NCI-H2196 (cell line): ENCODE results near the gene CRYBG2.
"Not testable (repeated sequence)": the region's sequence is repeated elsewhere in the genome, so short reads cannot be mapped to it uniquely, and the experiment has no call there.

Experiments
- DNase-seq: peaks from one replicate; lab custom pipeline; 2025; ENCODE audit not compliant: unreplicated experiment; lab: John Stamatoyannopoulos, UW

The CRYBG2 gene

GRCh38 chr1:26350701-26351589, 3.0 kb downstream of the CRYBG2 start:
- DNase-seq: no peak

DNA sequence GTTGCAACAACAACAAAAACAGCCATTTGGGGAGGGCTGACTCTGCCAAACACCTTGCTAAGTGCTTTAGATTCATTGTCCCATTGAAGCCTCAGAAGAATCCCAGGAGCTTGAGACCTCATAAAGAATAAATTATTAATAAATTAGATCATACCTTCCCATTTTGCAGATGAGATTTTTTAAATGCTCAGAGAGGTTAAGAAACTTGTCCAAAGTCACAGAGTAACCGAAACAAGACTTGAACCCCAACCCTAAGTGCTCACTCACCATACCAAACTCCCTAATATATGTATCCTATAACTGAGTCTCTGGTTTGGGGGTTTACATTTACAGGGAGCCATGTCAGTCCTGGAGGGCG, 3.6 kb downstream of the CRYBG2 start:
- DNase-seq: no peak

GRCh38 chr1:26349877-26350244, 4.1 kb downstream of the CRYBG2 start:
- DNase-seq: no peak

DNA sequence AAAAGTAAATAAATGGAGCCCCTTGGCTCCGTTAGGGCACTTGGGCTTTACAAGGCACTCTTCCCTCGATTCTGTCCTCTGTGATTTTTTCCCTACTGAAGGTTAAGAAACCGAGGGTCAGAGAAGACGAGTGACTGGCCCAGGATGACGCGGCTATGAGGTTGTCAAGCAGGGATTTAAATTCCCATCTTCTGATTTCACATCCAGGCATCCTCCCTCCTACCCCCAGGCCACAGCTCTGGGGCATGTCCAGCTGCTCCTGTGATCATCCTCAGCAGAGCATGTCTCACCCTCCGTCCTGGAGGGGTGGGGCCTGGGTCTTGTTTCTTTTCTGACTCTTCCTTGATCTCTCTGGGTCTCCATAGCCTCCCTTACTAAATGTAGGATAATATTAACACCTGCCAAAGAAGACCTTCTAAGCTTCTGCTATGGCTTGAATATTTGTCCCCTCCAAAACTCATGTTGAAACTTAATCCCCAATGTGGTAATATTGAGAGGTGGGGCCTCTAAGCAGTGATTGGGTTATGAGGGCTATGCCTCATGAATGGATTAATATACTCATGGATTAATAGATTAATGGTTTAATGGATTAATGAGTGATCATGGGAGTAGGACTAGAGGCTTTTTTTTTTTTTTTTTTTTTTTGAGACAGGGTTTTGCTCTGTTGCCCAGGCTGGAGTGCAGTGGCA, 4.6 kb downstream of the CRYBG2 start:
- no peak for DNase-seq

DNA sequence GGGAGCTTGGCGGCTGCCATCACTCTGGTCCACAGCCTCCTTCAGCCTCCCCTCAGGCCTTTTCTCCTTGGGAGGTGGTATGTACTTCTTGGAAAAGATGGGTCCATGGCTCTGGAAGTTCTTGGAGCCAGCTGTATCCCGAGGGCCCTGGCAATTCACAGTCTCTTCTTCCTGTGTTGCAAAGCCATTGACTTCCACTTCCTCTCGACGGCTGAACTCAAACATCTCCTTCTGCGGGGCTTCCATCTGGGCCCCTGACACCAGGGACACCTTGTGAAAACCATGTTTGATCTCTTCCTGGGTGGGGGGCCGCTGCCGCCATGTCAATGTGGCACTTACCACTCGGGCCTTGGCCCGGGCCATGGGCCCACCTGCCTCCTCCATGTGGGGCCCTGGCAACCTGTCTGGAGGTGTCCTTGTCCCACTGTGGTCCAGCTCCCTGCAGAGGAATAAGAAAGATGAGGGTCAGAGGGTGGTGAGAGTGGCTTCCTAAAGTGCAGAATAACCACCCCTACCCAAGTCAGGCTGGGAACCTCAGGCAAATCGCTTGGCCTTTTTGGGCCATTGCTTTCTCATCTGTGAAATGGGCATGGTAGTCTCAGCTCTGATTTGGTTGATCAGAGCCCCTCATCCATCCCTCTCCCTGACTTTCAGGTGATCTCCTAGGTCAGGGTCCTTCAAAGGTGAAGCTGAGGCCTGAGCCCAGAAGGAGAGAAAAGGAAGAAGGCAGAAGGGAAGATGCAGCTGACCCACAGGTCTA, 7.5 kb downstream of the CRYBG2 start:
- no peak for DNase-seq

DNA sequence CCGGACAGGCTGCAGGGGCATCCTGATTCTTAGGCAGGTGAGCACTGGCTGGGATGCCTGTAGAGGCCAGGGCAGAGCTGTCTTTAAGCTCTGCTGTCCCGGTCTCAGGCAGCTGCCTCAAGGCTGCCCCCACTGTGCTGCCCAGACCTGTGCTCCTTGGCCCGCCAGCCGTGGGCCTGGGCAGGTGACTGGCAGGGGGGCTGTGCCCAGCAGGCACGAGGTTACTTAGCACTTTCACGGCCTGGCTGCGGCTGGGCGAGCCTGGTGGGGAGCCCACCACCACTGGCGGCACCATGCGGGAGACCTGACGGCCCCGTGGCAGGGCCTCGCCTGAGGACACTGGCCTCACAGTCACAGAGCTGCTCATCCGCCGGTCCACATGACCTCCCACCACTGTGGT, 8.2 kb downstream of the CRYBG2 start:
- DNase-seq: no peak

DNA sequence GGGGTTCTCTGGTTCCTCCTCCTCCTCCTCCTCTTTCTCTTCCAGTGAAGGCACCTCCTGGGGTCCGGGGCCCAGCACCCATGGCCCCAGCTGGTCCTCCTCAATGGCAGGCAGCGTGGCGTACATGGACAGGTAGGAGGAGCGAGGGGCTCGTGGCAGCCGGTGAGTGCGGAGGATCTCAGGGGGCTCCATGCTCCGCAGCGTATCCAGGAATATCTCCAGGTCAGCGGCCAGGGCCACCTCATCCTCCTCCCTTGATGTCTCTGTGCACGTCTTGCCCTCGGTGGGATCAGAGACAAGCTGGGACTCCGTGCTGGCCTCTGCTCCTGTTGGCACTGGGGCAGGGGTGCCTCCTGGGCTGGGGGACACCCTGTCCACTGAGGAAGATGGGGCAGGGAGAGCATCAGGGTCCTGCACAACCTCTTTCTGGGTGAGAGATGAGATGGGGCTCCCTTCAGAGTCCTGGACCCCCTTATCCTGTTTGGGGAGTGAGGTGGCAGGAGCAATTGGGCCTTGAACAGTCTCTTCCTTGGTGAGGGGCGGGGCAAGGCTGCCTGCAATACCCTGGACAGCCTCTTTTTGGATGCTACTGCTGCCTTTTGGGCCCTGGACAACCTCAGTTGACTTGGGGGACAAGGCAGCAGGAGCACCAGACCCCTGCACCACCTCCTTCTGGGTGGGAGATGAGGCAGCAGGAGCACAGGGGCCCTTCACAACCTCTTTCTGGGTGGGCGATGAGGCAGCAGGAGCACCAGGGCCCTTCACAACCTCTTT, 9.6 kb downstream of the CRYBG2 start:
- DNase-seq: no peak

- DNase-seq: no peak
Measured at GRCh38 chr1:26340047-26340481, 13.9 kb downstream of the CRYBG2 start.

GRCh38 chr1:26338670-26339069, 15.3 kb downstream of the CRYBG2 start:
- DNase-seq: no peak

GRCh38 chr1:26337625-26338024, 16.3 kb downstream of the CRYBG2 start:
- DNase-seq: no peak

GRCh38 chr1:26337206-26337535, 16.8 kb downstream of the CRYBG2 start:
- no peak for DNase-seq

GRCh38 chr1:26336477-26337205, 17.3 kb downstream of the CRYBG2 start:
- DNase-seq: peak; percentile 95

DNA sequence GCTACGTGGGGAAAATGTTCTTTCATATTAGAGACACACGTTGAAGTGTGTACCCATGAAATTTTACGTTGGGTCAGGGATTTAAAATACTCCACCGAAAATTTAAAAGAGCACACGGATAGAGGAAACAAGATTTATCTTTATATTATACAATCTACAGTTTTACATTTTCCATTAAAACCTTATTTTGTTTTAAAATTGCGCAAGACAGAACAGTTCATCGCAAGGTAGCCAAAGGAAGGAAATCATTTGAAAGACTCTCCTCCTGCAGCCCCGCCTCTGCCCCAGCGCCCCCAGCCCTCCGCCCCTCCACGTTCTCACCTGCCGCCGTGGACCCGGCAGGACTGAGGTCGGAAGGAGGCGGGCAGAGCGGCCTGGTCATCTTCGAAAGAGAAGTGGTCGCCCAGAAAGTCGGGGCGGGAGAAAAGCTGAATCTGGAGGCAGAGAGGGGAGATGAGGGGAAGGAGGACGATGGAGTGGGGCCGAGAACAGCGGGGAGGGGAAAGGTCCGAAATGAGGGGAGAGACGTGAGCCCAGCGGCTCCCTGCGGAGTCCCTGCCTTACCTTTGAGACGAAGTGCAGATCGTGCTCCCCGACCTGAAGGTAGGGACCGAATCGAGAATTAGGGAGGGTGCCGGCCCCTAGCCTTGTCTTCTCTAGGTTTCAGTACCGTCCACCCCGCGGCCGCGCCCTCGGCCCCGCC, 18.0 kb downstream of the CRYBG2 start:
- DNase-seq: no peak

- not testable (repeated sequence) for DNase-seq
Measured at GRCh38 chr1:26333312-26333711, 20.6 kb downstream of the CRYBG2 start.

GRCh38 chr1:26330276-26330675, 23.7 kb downstream of the CRYBG2 start:
- DNase-seq: no peak

DNA sequence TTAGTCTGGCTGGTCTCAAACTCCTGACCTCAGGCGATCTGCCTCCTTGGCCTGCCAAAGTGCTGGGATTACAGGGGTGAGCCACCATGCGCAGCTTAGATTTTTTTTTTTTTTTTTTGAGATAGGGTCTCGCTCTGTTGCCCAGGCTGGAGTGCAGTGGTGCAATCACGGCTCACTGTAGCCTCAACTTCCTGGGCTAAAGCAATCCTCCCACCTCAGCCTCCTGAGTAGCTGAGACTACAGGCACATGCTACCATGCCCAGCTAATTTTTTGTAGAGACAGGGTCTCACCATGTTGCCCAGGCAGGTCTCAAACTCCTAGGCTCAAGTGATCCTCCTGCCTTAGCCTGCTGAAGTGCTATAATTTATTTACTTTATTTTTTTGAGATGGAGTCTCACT, 24.6 kb downstream of the CRYBG2 start:
- not testable (repeated sequence) for DNase-seq

DNA sequence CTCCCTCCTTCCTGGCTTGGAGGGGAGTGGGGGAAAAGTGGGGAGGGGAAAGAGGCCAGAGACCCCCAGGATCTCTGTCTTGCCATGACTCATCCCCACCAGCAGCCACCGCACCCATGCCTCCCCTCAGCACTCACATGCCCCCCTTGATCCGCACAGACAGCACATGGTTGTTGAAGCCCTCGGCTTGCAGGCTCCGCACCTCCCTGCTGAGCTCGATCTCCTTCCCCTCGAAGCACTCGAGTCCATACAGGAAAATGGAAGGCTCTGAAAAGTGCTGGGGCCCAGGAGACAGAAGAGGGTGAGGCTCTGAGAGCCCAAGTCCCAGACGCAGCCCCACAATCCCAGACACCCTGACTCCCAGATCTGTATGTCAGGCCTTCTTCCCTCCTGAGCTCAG, 25.3 kb downstream of the CRYBG2 start:
- no peak for DNase-seq

DNA sequence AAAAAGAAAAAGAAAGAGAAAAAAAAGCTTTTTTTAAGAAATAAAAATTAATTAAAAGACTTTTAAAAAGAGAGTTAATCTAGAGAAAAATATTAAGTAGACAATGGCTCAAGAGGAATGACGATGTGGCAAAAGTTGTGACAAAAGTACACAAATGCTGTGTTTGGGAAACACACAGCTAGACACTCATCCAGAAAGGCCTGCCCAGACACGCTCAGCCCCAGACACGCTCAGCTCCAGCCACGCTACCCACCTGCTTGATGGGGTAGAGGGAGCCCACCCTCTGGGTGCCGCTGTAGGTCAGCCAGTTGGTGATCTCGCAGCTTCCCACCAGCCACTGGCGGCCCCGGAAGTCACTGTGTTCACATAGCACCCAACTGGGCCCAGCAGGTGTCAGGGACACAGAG, 26.0 kb downstream of the CRYBG2 start:
- peak; percentile 16 for DNase-seq

DNA sequence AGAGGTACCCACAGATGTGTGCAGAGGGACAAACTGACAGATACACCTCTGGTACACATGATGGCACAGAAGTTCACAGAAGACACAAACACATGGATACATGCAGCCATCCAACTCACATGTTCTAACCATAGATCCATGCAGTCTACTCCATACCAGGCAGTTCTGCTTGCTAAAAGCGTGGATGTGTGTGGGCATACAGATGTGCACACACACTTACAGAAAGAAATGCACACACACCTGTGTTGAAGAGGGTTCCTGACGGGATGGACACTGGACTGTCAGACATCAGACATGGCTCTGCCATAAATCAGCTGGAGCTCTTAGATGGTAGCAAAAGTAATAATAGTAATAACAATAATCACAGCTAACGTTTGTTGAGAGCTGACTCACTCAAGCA, 29.4 kb downstream of the CRYBG2 start:
- DNase-seq: no peak

GRCh38 chr1:26323382-26323781, 30.5 kb downstream of the CRYBG2 start:
- no peak for DNase-seq
